Colonic mucosa (tissue), 4 donors: ENCODE results near the gene KIF2C. TPM values are rescaled to one million over a fixed set of nuclear protein-coding genes. Genes with fewer than 3 reads are reported as not detected.

Experiments
- DNase-seq: peaks from one replicate; pipeline ENCODE4 v3.0.0-alpha.2; 2020
- H3K27ac ChIP-seq: fragments of 200-600 bp; one replicate; pipeline ENCODE4 v1.8.0; 2021
- H3K27me3 ChIP-seq: fragments of 200-600 bp; one replicate; pipeline ENCODE4 v1.8.0; 2021
- H3K36me3 ChIP-seq: fragments of 200-600 bp; one replicate; pipeline ENCODE4 v1.8.0; 2021
- H3K4me1 ChIP-seq: fragments of 200-600 bp; one replicate; pipeline ENCODE4 v1.8.0; 2021; ENCODE audit warnings: mild to moderate bottlenecking
- H3K4me3 ChIP-seq: fragments of 200-600 bp; one replicate; pipeline ENCODE4 v1.8.0; 2021
- H3K9ac ChIP-seq, 2 donors: one replicate each; pipeline ENCODE4 v1.7.0; 2013; ENCODE audit warnings: control low read depth in 2 of 2, low read depth in 2 of 2, low read length in 2 of 2
- H3K9me3 ChIP-seq: fragments of 200-600 bp; one replicate; pipeline ENCODE4 v1.8.0; 2021
- intact Hi-C: fragments of 100-400 bp; cut with DNase I; formaldehyde crosslinking; loops from one replicate; pipeline ENCODE4 v1.14.1; 2022
- total RNA-seq, 2 donors: library from RNA; stranded (reverse); fragmentation: NEBNext Ultra II Directional in 1 of 2; extraction: Animal tissue kit (Norgen Biotek cat#: 25700) in 1 of 2; gene quantifications; one replicate each; pipeline ENCODE4 v1.2.1, GENCODE V29; 2021
- TF ChIP-seq, protein P1 (sequence below): fragments of 200-600 bp; IDR thresholded peaks from one replicate; pipeline ENCODE4 v1.8.0; 2022; ENCODE audit warnings: antibody characterized with exemption, mild to moderate bottlenecking
- donor health status: healthy.
- donor health status: DM: no; HTN: no; CAD: no.
- donor health status: DM: no; HTN: no; CAD: no.

The KIF2C gene
- total RNA-seq, 2 donors from 2014 or later = 13.6 to 33.2 TPM

DNA sequence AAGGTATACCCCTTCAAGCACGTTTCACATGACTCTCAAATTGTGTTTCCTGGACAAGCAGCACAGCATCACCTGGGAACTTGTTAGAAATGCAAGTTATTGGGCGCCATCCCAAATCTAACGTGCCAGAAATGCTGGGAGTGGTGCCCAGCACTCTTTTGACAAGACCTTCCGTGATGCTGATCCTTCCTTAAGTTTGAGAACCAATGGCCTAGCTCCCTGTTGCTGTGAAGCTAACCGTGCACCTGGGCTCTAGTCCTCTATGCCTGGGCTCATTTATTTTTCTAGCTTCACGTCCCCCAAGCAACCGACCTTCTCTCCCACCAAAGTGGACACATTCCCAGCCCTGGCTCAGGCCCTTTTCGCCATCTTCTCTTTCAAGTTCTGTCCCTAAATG is 44.1 kb downstream of the KIF2C start:
- H3K27ac ChIP-seq = no peak overlapping the region
- intact Hi-C loops = no loop called here
- H3K4me1 ChIP-seq = peaks cover 12% of the 10 kb centered on the region
- no peak overlapping the region for H3K9ac ChIP-seq
- H3K4me3 ChIP-seq = peak overlapping the region; percentile 56
- H3K9me3 ChIP-seq = no peaks in the 10 kb centered on the region
- no peaks in the 10 kb centered on the region for H3K27me3 ChIP-seq
- peaks cover 9% of the 10 kb centered on the region for H3K36me3 ChIP-seq
- TF ChIP-seq, protein P1, sequence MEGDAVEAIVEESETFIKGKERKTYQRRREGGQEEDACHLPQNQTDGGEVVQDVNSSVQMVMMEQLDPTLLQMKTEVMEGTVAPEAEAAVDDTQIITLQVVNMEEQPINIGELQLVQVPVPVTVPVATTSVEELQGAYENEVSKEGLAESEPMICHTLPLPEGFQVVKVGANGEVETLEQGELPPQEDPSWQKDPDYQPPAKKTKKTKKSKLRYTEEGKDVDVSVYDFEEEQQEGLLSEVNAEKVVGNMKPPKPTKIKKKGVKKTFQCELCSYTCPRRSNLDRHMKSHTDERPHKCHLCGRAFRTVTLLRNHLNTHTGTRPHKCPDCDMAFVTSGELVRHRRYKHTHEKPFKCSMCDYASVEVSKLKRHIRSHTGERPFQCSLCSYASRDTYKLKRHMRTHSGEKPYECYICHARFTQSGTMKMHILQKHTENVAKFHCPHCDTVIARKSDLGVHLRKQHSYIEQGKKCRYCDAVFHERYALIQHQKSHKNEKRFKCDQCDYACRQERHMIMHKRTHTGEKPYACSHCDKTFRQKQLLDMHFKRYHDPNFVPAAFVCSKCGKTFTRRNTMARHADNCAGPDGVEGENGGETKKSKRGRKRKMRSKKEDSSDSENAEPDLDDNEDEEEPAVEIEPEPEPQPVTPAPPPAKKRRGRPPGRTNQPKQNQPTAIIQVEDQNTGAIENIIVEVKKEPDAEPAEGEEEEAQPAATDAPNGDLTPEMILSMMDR = no peak
- DNase-seq = no peak

DNA sequence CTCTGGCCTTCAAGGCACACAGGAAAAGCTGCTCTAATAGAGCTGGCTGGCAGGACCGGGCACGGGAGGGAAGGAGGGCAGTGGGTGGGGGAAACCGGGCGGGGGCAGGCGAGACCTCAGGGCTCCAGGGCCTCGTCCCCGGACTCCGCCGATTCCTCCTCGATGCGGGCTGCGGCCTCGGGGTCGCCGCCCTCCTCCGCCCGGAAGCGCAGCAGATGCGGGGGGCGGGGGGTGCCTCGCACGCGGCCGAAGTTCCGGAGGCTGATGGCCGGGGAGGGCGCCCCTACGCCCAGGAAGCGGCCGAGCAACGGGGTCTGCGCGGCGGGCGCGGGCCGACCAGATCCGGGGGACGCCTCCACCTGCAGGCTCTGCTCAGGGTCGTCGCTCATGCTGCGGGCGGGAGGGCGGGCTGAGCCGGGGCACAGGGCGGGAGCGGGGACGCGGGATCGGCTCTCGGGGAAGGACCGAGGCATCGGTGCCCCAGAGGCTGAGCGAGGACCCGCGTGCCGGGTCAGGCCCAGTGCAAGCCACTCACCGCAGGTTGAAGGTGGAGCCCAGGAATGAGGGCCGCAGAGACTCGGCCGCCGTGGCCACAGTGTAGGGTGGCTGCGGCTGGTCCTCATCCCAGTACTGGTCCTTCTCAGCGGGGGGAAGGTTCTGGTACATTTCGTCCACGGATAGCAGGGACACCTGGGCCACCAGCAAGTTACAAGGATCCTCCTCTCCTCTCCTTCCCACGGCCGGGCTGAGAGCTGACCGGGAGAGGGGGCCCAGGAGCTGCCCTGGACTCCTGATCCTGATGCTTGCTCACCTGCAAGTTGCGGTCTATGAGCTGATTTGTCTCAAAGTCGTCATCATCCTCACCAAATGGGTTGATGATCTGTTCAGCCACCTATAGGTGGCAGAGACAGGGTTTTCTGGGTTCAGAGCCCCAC is 44.7 kb downstream of the KIF2C start:
- Histone ChIP-seq H3K27ac (no peak overlapping the region), H3K9me3 (no peaks in the 10 kb centered on the region), H3K4me3 (peak overlapping the region; percentile 56), H3K36me3 (peaks cover 4% of the 10 kb centered on the region), H3K27me3 (no peaks in the 10 kb centered on the region), H3K4me1 (peaks cover 12% of the 10 kb centered on the region), H3K9ac (peak overlapping the region; percentile 63 to 70)
- DNase-seq = no peak
- TF ChIP-seq, protein P1 = no peak
- intact Hi-C loops = no loop called here

DNA sequence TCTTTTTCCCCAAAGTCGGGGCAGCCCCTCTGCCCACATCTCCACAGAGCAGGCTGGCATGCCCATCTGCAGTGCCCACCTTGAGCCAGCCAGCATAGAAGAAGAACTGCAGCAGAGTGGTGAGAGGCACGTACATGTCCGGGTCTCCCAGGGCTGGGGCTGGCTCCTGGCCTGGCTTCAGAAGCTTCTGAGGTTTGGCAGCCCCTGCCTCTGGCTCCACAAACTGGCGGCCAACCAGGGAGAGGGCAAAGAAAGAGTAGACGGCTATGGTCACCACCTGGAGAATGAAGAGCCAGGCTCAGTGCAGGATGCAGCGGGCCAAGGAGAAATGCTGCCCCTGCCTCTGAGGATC is 45.4 kb downstream of the KIF2C start:
- H3K27ac ChIP-seq = no peak overlapping the region
- TF ChIP-seq, protein P1 = no peak
- intact Hi-C loops = no loop called here
- DNase-seq = no peak
- peaks cover 12% of the 10 kb centered on the region for H3K4me1 ChIP-seq
- H3K9me3 ChIP-seq = no peaks in the 10 kb centered on the region
- H3K9ac ChIP-seq = peak overlapping the region in 1 of 2 donors; percentile 54
- H3K4me3 ChIP-seq = no peak overlapping the region
- no peaks in the 10 kb centered on the region for H3K36me3 ChIP-seq
- H3K27me3 ChIP-seq = no peaks in the 10 kb centered on the region

DNA sequence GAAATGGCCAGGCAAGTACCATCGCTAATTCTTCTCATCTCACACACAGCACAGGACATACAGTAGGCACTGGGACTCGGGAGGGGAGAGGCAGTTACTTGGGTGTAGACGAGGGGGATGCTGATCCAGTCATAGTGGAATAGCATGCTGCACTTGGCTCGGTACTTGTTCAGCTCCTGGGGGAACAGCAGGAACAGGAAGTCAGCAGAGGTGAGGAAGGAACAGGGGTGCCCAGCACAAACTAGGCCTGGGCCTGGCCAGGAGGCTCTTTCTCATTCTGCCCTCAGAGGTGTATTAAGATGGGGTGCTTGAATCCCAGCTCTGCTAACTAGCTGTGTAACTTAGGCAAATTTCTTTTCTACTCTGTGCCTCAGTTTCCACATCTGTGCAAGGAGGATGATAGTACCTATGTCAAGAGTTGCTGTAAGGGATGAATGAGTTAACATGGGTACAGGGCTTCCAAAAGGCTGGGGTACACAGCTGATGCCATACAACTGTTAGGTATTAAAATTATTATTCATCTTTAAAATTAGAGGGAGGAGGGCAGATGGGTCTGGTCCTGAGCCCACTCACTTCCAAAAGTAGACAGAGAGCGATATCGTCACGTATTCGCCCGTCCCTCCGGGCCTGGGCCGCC is 46.0 kb downstream of the KIF2C start:
- Histone ChIP-seq H3K9me3 (no peaks in the 10 kb centered on the region), H3K4me3 (peak overlapping the region; percentile 46), H3K9ac (peak overlapping the region; percentile 54 to 64), H3K36me3 (no peaks in the 10 kb centered on the region), H3K27ac (no peak overlapping the region), H3K27me3 (no peaks in the 10 kb centered on the region), H3K4me1 (peaks cover 12% of the 10 kb centered on the region)
- intact Hi-C loops = no loop called here
- no peak for DNase-seq
- TF ChIP-seq, protein P1 = no peak

DNA sequence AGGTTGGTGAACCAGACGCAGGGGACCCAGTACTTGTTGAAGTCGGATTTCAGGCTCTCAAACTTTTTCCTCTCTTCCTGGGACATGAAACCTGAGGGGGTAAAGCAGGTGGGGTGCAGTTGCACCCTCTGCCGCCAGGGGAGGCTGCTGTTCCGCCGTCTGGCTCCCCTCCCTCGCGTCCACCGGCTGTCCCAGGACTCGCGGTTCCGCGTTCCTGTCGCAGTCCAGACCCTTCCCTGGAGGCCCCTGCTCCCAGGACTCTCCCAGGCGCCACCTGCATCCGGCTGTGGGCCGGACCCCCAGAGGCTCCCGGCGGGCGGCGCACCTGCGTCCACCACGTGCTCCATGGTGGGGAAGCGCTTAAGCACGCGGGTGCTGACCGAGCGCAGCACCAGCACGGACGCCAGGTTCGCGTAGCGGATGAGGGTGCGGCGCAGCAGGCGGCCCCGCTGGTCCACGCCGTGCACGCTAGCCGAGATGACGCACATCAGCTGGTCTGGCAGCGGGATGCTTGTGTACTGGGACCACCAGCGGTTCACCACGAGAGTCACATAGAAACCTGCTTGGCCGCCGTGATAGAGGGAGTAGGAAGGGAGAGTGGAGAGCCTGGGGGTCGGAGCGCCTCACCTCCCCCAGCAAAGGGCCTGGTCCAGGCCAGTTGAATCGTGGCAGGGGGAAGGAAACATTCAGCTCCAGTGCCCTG is 46.7 kb downstream of the KIF2C start:
- intact Hi-C loops = no loop called here
- Histone ChIP-seq H3K4me1 (peaks cover 12% of the 10 kb centered on the region), H3K36me3 (no peaks in the 10 kb centered on the region), H3K4me3 (peak overlapping the region; percentile 46), H3K27me3 (no peaks in the 10 kb centered on the region), H3K9me3 (no peaks in the 10 kb centered on the region), H3K9ac (peak overlapping the region; percentile 54 to 64), H3K27ac (no peak overlapping the region)
- peak; percentile 77 for DNase-seq
- TF ChIP-seq, protein P1 = peak; percentile 99
